HG03571 (cell line): Measurements from ENCODE around the gene METTL25B.

Experiments used
- ATAC-seq: cut with Tn5 transposase; IDR thresholded peaks from one replicate; pipeline ENCODE4 v1.9.1; 2021; ENCODE audit not compliant: unreplicated experiment

METTL25B gene

GRCh38 chr1:156700736-156701531 lies 27.3 kb upstream of the METTL25B start:
- ATAC-seq = no peak

- no peak for ATAC-seq
These were observed 24.9 kb upstream of the METTL25B start for GRCh38 chr1:156703336-156703735.

- ATAC-seq = no peak
These were observed 24.5 kb upstream of the METTL25B start for GRCh38 chr1:156703741-156704140.

GRCh38 chr1:156704166-156704711 lies 24.0 kb upstream of the METTL25B start:
- no peak for ATAC-seq

- ATAC-seq = no peak
These were observed 23.3 kb upstream of the METTL25B start for GRCh38 chr1:156704930-156705320.

- ATAC-seq = no peak
These were observed 22.9 kb upstream of the METTL25B start, which contains the start of gene CRABP2 for GRCh38 chr1:156705321-156705917. Gene CRABP2, minus strand, starts transcription at chr1:156705583. Its CDS starts 137 bp downstream, at chr1:156705446.

GRCh38 chr1:156705918-156706656 lies 22.2 kb upstream of the METTL25B start:
- no peak for ATAC-seq

- ATAC-seq = no peak
These were observed 21.4 kb upstream of the METTL25B start for GRCh38 chr1:156706657-156707416.

- ATAC-seq = no peak
These were observed 20.7 kb upstream of the METTL25B start for GRCh38 chr1:156707417-156708217.

GRCh38 chr1:156708218-156708661 lies 20.0 kb upstream of the METTL25B start:
- no peak for ATAC-seq

GRCh38 chr1:156709031-156709430 lies 19.2 kb upstream of the METTL25B start:
- no peak for ATAC-seq

- no peak for ATAC-seq
These were observed 18.3 kb upstream of the METTL25B start for GRCh38 chr1:156709757-156710489.

GRCh38 chr1:156711011-156711817 lies 17.1 kb upstream of the METTL25B start:
- ATAC-seq = no peak

- ATAC-seq = no peak
These were observed 15.6 kb upstream of the METTL25B start for GRCh38 chr1:156712626-156713025.

- no peak for ATAC-seq
These were observed 13.4 kb upstream of the METTL25B start for GRCh38 chr1:156714830-156715229.

GRCh38 chr1:156717351-156717750 lies 10.9 kb upstream of the METTL25B start:
- no peak for ATAC-seq

GRCh38 chr1:156721131-156721530 lies 7.1 kb upstream of the METTL25B start:
- no peak for ATAC-seq

- no peak for ATAC-seq
These were observed 6.7 kb upstream of the METTL25B start for GRCh38 chr1:156721535-156721934.
